ENCODE measurements around the gene SRCAP.

DNA sequence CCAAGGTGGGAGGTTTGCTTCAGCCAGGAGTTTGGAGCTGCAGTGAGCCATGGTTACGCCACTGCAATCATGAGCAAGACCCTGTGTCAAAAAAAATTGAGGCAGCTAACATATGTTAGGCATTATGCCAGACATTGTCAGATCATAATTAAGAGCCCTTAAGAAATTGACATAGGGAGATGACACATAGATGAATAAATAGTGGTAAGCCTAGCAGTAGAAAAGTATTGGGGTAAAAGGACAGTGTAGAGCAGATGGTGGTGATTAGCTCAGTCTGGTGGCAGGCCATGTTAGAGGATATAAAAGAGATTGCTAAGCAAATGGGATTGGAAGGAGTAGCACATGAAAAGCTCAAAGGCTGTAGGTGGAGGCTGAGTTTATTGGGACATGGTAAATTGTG lies 22.6 kb downstream of the SRCAP start:
- TF ChIP-seq EZH2 (IDR thresholded peaks at IDR 0.05; ENCODE audit: insufficient read depth, poor library complexity, severe bottlenecking) (no peak), EZH2phosphoT487 (IDR thresholded peaks at IDR 0.05; ENCODE audit: insufficient read depth, low read depth) (no peak)
